Keratinocyte (primary cell): ENCODE results near the gene SMURF1. TPM values are rescaled to one million over a fixed set of nuclear protein-coding genes. Genes with fewer than 3 reads are reported as not detected.

Experiments
- DNase-seq: peaks from one replicate; pipeline ENCODE4 v3.0.0-alpha.2; 2011; ENCODE audit warnings: low read depth, missing footprints, low spot score
- FAIRE-seq: peaks from 2 replicates; lab custom pipeline; 2011; peaks lifted over from hg19 to GRCh38; lab: Jason Lieb, UNC
- H2AFZ ChIP-seq: 2 replicates; pipeline ENCODE4 v1.6.0; 2012; ENCODE audit warnings: low read length, control low read depth, inconsistent platforms; ENCODE audit not compliant: control insufficient read depth
- H3K27ac ChIP-seq: 2 replicates; pipeline ENCODE4 v1.5.1; 2011; ENCODE audit warnings: low read length; ENCODE audit not compliant: control insufficient read depth, insufficient read depth
- H3K27me3 ChIP-seq: 3 replicates; pipeline ENCODE4 v1.6.0; 2011; ENCODE audit warnings: low read length; ENCODE audit not compliant: control insufficient read depth, insufficient read depth; ENCODE audit errors: extremely low read depth
- H3K36me3 ChIP-seq, 2 experiments: 2 replicates in 1 of 2; 3 replicates in 1 of 2; pipeline ENCODE4 v1.5.1; 2011; ENCODE audit warnings: low read length in 2 of 2, mild to moderate bottlenecking in 1 of 2; ENCODE audit not compliant: control insufficient read depth in 2 of 2, insufficient read depth in 2 of 2; ENCODE audit errors: extremely low read depth in 1 of 2
- H3K4me1 ChIP-seq: 3 replicates; pipeline ENCODE4 v1.5.1; 2011; ENCODE audit warnings: low read length; ENCODE audit not compliant: control insufficient read depth, insufficient read depth; ENCODE audit errors: extremely low read depth
- H3K4me2 ChIP-seq: 3 replicates; pipeline ENCODE4 v1.6.0; 2011; ENCODE audit warnings: low read depth, low read length; ENCODE audit not compliant: control insufficient read depth, insufficient read depth; ENCODE audit errors: extremely low read depth
- H3K4me3 ChIP-seq, 3 experiments: fragments of 200-600 bp in 1 of 3; sonication (generic) in 1 of 3; 2 replicates in 2 of 3; 3 replicates in 1 of 3; pipeline ENCODE4 v1.5.1; 2011 to 2016; ENCODE audit warnings: low read length in 3 of 3, mild to moderate bottlenecking in 3 of 3, control low read depth in 2 of 3, inconsistent platforms in 1 of 3, low read depth in 1 of 3, mixed read lengths in 1 of 3, mixed run types in 1 of 3, moderate library complexity in 1 of 3; ENCODE audit not compliant: control insufficient read depth in 2 of 3, insufficient read depth in 2 of 3; ENCODE audit errors: extremely low read depth in 1 of 3
- H3K79me2 ChIP-seq: 2 replicates; pipeline ENCODE4 v1.6.0; 2012; ENCODE audit warnings: low read length; ENCODE audit not compliant: control insufficient read depth, insufficient read depth
- H3K9ac ChIP-seq: 3 replicates; pipeline ENCODE4 v1.6.0; 2011; ENCODE audit warnings: low read length; ENCODE audit not compliant: control insufficient read depth, insufficient read depth; ENCODE audit errors: extremely low read depth
- H3K9me1 ChIP-seq: 3 replicates; pipeline ENCODE4 v1.6.0; 2011; ENCODE audit warnings: low read length; ENCODE audit not compliant: control insufficient read depth, insufficient read depth; ENCODE audit errors: extremely low read depth
- H3K9me3 ChIP-seq: 2 replicates; pipeline ENCODE4 v1.5.1; 2012; ENCODE audit warnings: low read depth, low read length; ENCODE audit not compliant: control insufficient read depth
- H4K20me1 ChIP-seq: 3 replicates; pipeline ENCODE4 v1.6.0; 2011; ENCODE audit warnings: low read length; ENCODE audit not compliant: control insufficient read depth, insufficient read depth; ENCODE audit errors: extremely low read depth
- EZH2 ChIP-seq: IDR thresholded peaks from one replicate; pipeline ENCODE4 v1.6.1; 2012; ENCODE audit warnings: inconsistent platforms, mild to moderate bottlenecking, low read length, moderate library complexity
- dilution Hi-C: fragments of 300-500 bp; cut with MboI; formaldehyde crosslinking; loops from one replicate; pipeline ENCODE4 v1.7.0; 2020; ENCODE audit warnings: low sequenced_read_pairs; ENCODE audit not compliant: extremely low pct_ligation_motif_present
- polyA plus RNA-seq, 5 experiments: library from polyadenylated mRNA; depleted of rRNA in 3 of 5; stranded (reverse) in 3 of 5; stranded (forward) in 1 of 5; unstranded in 1 of 5; fragments of >200 nt; gene quantifications; 1 replicate in 1 of 5; 2 replicates in 3 of 5; 3 replicates in 1 of 5; pipeline versions ENCODE4 v1.2.1 to v1.2.3, GENCODE V29; 2011 to 2012; ENCODE audit warnings: missing spikeins in 2 of 5, low read depth in 1 of 5, low replicate concordance in 1 of 5
- TF ChIP-seq, protein P1 (sequence below), 3 experiments: IDR thresholded peaks in 1 of 3; conservative IDR thresholded peaks in 1 of 3; optimal IDR thresholded peaks in 1 of 3; 2 replicates in 2 of 3; 3 replicates in 1 of 3; pipeline versions ENCODE3 to v1.5.1; 2011; ENCODE audit warnings: low read length in 3 of 3, mild to moderate bottlenecking in 3 of 3, moderate library complexity in 2 of 3, control low read depth in 1 of 3, inconsistent platforms in 1 of 3; ENCODE audit not compliant: insufficient read depth in 2 of 3; ENCODE audit errors: extremely low read depth in 1 of 3

SMURF1 gene
- polyA plus RNA-seq, 1 donor (not counting 4 experiments of a cell fraction or from before 2014, with no cell fraction given), result 22.2 TPM

DNA sequence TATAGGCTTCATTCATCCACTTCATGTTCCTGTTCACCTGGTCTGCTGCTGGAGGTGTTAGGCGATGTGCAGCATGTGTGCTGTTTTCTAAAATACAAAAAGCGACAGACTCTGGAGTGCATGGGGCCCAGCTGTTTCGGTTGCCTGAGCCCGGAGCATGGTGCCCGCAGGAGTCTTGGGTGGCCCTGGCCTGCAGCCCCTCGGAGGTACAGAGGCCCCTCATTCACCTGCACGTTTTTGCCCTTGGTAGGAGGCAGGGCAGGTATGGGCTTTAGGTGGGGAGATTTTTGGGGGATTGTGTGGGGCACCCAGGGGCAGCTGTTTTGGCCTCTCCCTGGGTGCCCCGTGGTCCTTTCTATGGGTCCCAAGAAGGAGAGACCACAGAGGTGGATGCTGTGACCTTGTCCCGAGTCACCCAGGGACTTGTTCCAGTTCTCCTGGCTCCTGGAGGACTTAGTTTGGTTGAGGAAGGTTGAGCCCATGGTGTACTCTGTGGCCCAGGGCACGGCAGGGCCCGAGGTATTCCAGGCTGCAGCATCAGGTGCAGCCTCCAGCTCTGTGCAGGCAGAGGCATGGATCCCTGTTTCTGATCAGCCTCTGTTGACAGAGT lies 134.9 kb downstream of the SMURF1 start:
- H3K9me1 ChIP-seq, result no peaks in the 10 kb centered on the region
- no peak for DNase-seq
- FAIRE-seq, result no peak
- no peaks in the 10 kb centered on the region for H3K4me1 ChIP-seq
- no peak overlapping the region for H3K4me3 ChIP-seq
- H3K79me2 ChIP-seq, result no peaks in the 10 kb centered on the region
- H3K27me3 ChIP-seq, result no peaks in the 10 kb centered on the region
- no peak overlapping the region for H3K27ac ChIP-seq
- no peaks in the 10 kb centered on the region for H3K9me3 ChIP-seq
- H4K20me1 ChIP-seq, result no peaks in the 10 kb centered on the region
- TF ChIP-seq, protein P1, sequence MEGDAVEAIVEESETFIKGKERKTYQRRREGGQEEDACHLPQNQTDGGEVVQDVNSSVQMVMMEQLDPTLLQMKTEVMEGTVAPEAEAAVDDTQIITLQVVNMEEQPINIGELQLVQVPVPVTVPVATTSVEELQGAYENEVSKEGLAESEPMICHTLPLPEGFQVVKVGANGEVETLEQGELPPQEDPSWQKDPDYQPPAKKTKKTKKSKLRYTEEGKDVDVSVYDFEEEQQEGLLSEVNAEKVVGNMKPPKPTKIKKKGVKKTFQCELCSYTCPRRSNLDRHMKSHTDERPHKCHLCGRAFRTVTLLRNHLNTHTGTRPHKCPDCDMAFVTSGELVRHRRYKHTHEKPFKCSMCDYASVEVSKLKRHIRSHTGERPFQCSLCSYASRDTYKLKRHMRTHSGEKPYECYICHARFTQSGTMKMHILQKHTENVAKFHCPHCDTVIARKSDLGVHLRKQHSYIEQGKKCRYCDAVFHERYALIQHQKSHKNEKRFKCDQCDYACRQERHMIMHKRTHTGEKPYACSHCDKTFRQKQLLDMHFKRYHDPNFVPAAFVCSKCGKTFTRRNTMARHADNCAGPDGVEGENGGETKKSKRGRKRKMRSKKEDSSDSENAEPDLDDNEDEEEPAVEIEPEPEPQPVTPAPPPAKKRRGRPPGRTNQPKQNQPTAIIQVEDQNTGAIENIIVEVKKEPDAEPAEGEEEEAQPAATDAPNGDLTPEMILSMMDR (optimal IDR thresholded peaks at IDR 0.05 in 1 of 3, IDR thresholded peaks at IDR 0.05 in 1 of 3, conservative IDR thresholded peaks at IDR 0.05 in 1 of 3; ENCODE audit: extremely low read depth in 1 of 3, insufficient read depth in 2 of 3, low read length in 3 of 3), result no peak
- TF ChIP-seq EZH2, result no peak
- no peak overlapping the region for H3K9ac ChIP-seq
- H3K36me3 ChIP-seq, result peaks cover 35 to 58% of the 10 kb centered on the region in 2 experiments
- H3K4me2 ChIP-seq, result no peak overlapping the region
- dilution Hi-C loops, result no loop called here
- no peak overlapping the region for H2AFZ ChIP-seq

DNA sequence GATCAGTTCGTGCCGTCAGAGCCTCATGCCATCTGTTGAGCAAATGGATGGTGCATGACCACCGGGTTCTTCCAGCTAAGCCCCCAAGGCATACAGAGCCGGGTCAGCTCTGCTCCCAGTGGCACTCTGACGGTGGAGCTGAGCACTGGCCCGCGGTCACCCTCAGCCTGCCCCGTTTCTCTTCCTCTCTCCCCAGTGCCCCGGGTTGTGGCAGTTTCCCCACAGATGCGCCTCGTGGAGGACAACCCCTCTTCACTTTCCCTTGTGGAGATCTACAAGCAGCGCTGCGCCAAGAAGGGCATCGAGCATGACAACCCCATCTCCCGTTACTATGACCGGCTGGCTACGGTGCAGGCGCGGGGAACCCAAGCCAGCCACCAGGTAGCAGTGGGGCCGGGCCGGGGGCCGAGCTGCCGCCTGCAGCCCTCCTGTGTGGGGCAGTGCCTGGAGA lies 135.7 kb downstream of the SMURF1 start:
- no peak for FAIRE-seq
- dilution Hi-C loops, result no loop called here
- H4K20me1 ChIP-seq, result no peaks in the 10 kb centered on the region
- no peaks in the 10 kb centered on the region for H3K79me2 ChIP-seq
- H3K9ac ChIP-seq, result no peak overlapping the region
- H3K36me3 ChIP-seq, result peaks cover 35 to 51% of the 10 kb centered on the region in 2 experiments
- H3K4me3 ChIP-seq, result no peak overlapping the region
- TF ChIP-seq EZH2, result no peak
- TF ChIP-seq, protein P1 (optimal IDR thresholded peaks at IDR 0.05 in 1 of 3, IDR thresholded peaks at IDR 0.05 in 1 of 3, conservative IDR thresholded peaks at IDR 0.05 in 1 of 3; ENCODE audit: extremely low read depth in 1 of 3, insufficient read depth in 2 of 3, low read length in 3 of 3), result no peak
- no peaks in the 10 kb centered on the region for H3K27me3 ChIP-seq
- no peaks in the 10 kb centered on the region for H3K4me1 ChIP-seq
- DNase-seq, result no peak
- no peak overlapping the region for H2AFZ ChIP-seq
- H3K9me3 ChIP-seq, result no peaks in the 10 kb centered on the region
- no peak overlapping the region for H3K27ac ChIP-seq
- peaks cover 1% of the 10 kb centered on the region for H3K9me1 ChIP-seq
- no peak overlapping the region for H3K4me2 ChIP-seq
